NT2/D1 (cell line): ENCODE measurements around the gene MKRN1.

Experiments used
- YY1 ChIP-seq: IDR thresholded peaks from 2 replicates; pipeline ENCODE4 v1.6.1; 2011; ENCODE audit not compliant: insufficient read length, insufficient read depth
- ZNF274 ChIP-seq: IDR thresholded peaks from 2 replicates; pipeline ENCODE4 v1.6.1; 2011; ENCODE audit warnings: mild to moderate bottlenecking, low read depth, low read length

DNA sequence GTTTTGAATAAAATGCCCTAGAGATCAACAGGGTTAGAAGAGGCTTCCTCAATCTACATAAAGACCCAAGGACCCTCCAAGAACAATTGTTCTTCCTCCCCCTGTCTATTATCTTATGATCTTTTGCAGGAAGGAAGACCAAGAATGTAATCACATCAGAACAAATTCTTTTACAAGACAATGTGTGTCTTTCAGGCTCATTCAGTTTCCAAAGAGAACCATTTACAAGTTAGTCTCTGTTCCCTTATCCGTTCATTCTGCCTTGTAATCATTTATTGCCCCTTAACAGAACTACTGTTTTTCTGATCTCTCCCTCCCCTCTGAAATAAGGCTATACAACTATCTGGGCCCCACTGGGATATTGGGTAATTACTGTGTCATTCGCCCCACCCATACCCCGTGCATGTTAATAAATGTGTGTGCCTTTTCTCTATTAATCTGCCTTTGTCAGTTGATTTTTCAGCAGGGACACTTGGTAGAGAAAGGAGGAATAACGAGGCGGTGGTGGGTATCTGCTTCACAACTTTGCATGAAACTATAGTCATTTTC, 5.7 kb upstream of the MKRN1 start:
- TF ChIP-seq YY1, result no peak
- no peak for TF ChIP-seq ZNF274
